OCI-LY7 (cell line): ENCODE measurements around the gene MOB3A. TPM values are rescaled to one million over a fixed set of nuclear protein-coding genes. Genes with fewer than 3 reads are reported as not detected.
"Not testable (repeated sequence)": the region's sequence is repeated elsewhere in the genome, so short reads cannot be mapped to it uniquely, and the experiment has no call there.

Experiments
- BruUV-seq: library from RNA; stranded (reverse); fragments of 400-500 nt; replicated peaks from 2 replicates; lab custom pipeline; 2021; lab: Mats Ljungman, UMichigan
- CTCF ChIA-PET: fragments of 300-600 bp; sonication (Branson Sonifier 250); formaldehyde crosslinking; loops from one replicate; lab custom pipeline; 2022; ENCODE audit warnings: antibody characterized with exemption; ENCODE audit not compliant: unreplicated experiment; lab: Charles Lee
- POLR2A ChIA-PET: fragments of 300-600 bp; sonication (Branson Sonifier 250); formaldehyde crosslinking; loops from one replicate; lab custom pipeline; 2022; ENCODE audit warnings: antibody characterized with exemption; lab: Charles Lee
- DNase-seq: peaks from one replicate; pipeline ENCODE4 v3.0.0-alpha.2; 2015; ENCODE audit warnings: low spot score
- H2AFZ ChIP-seq: fragments of 200-600 bp; sonication (generic), shearing (Covaris generic); 2 replicates; pipeline ENCODE4 v1.6.1; 2014; ENCODE audit warnings: mild to moderate bottlenecking, antibody characterized with exemption, low read length, moderate library complexity
- H3K27ac ChIP-seq: fragments of 200-600 bp; sonication (generic); 2 replicates; pipeline ENCODE4 v1.5.1; 2014; ENCODE audit warnings: mixed run types, low read depth, mild to moderate bottlenecking, moderate library complexity, low read length, inconsistent platforms; ENCODE audit not compliant: poor library complexity, severe bottlenecking
- H3K36me3 ChIP-seq: fragments of 200-600 bp; sonication (generic); 2 replicates; pipeline ENCODE4 v1.6.1; 2014; ENCODE audit warnings: mild to moderate bottlenecking, antibody characterized with exemption, low read length, moderate library complexity, mixed read lengths; ENCODE audit not compliant: insufficient read depth
- H3K4me1 ChIP-seq: fragments of 200-600 bp; sonication (generic); 2 replicates; pipeline ENCODE4 v1.5.1; 2014; ENCODE audit warnings: mild to moderate bottlenecking, low read length; ENCODE audit not compliant: insufficient read depth, poor library complexity, severe bottlenecking
- H3K4me2 ChIP-seq: fragments of 200-600 bp; sonication (generic); 2 replicates; pipeline ENCODE4 v1.6.1; 2014; ENCODE audit warnings: mild to moderate bottlenecking, low read length
- H3K4me3 ChIP-seq: fragments of 200-600 bp; sonication (generic); 2 replicates; pipeline ENCODE4 v1.5.1; 2014; ENCODE audit warnings: mild to moderate bottlenecking, low read depth, low read length; ENCODE audit not compliant: poor library complexity, severe bottlenecking
- H3K79me2 ChIP-seq: fragments of 200-600 bp; sonication (generic); 2 replicates; pipeline ENCODE4 v1.6.1; 2016; ENCODE audit warnings: low read depth, mild to moderate bottlenecking, low read length, moderate library complexity, mixed read lengths; ENCODE audit not compliant: insufficient read depth
- H3K9me2 ChIP-seq: fragments of 200-600 bp; sonication (generic); 2 replicates; pipeline ENCODE4 v1.6.1; 2016; ENCODE audit warnings: mild to moderate bottlenecking, low read length, mixed read lengths; ENCODE audit not compliant: insufficient read depth
- H3K9me3 ChIP-seq: fragments of 200-600 bp; sonication (generic); 2 replicates; pipeline ENCODE4 v1.6.1; 2014; ENCODE audit warnings: mild to moderate bottlenecking, mixed run types, low read length, mixed read lengths
- H4K20me1 ChIP-seq: fragments of 200-600 bp; sonication (generic); 2 replicates; pipeline ENCODE4 v1.6.1; 2014; ENCODE audit warnings: mild to moderate bottlenecking, antibody characterized with exemption, low read length, moderate library complexity, mixed read lengths; ENCODE audit not compliant: insufficient read depth
- CTCF ChIP-seq: fragments of 200-600 bp; sonication (generic); conservative IDR thresholded peaks from 2 replicates; pipeline ENCODE4 v1.5.1; 2014; ENCODE audit warnings: mild to moderate bottlenecking, antibody characterized with exemption, low read length, moderate library complexity, mixed read lengths
- EZH2phosphoT487 ChIP-seq: fragments of 200-600 bp; sonication (generic); IDR thresholded peaks from 2 replicates; pipeline ENCODE4 v1.6.1; 2018; ENCODE audit warnings: low read depth, borderline replicate concordance, mild to moderate bottlenecking, mixed run types, antibody characterized with exemption, low read length, moderate library complexity, mixed read lengths
- intact Hi-C: fragments of 100-400 bp; cut with micrococcal nuclease; formaldehyde crosslinking; loops from one replicate; pipeline ENCODE4 v1.10.0; 2022; ENCODE audit not compliant: unreplicated experiment
- total RNA-seq, 2 experiments: library from RNA; depleted of rRNA in 1 of 2; stranded (reverse); fragments of >200 nt in 1 of 2; shearing (Covaris generic) in 1 of 2; gene quantifications; 2 replicates each; pipeline ENCODE4 v1.2.3, GENCODE V29; 2014 to 2022

MOB3A gene
- total RNA-seq, 2 experiments from 2014 or later: 54.6 to 111 TPM

GRCh38 chr19:2129486-2129885 is 33.4 kb upstream of the MOB3A start:
- Histone ChIP-seq H3K36me3 (peaks cover 77% of the 10 kb centered on the region), H3K4me1 (no peaks in the 10 kb centered on the region)

DNA sequence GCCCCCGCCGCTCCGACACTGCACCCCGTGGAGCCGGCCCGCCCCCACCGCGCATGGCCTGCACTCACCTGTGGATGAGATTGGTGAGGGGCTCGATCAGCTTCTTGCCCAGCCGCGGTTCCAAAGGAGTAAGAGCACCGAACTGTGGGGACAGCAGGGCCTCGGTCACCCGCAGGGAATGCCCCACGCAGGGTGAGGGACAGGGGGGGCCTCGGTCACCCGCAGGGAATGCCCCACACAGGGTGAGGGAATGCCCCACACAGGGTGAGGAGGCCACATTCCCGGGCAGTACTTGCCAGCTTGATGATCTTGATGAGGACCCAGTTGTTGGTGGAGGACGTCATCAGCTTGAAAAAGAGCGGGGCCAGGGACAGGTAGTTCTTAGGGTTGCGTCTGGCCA is 32.9 kb upstream of the MOB3A start:
- BruUV-seq: no TSS peak
- no peak for DNase-seq
- Histone ChIP-seq H2AFZ (no peak overlapping the region), H3K79me2 (no peaks in the 10 kb centered on the region), H3K27ac (no peak overlapping the region), H3K9me2 (no peaks in the 10 kb centered on the region), H3K36me3 (peaks cover 79% of the 10 kb centered on the region), H3K4me2 (no peak overlapping the region), H3K9me3 (no peaks in the 10 kb centered on the region), H3K4me1 (no peaks in the 10 kb centered on the region), H4K20me1 (no peaks in the 10 kb centered on the region), H3K4me3 (no peak overlapping the region)
- ChIA-PET CTCF (no interaction called here), POLR2A (no interaction called here)
- no peak for TF ChIP-seq CTCF
- no peak for TF ChIP-seq EZH2phosphoT487
- intact Hi-C loops: no loop called here

More at GRCh38 chr19:2129486-2129885, 33.4 kb upstream of the MOB3A start:
- no peak for DNase-seq
- ChIA-PET POLR2A (no interaction called here), CTCF (no interaction called here)
- TF ChIP-seq EZH2phosphoT487 (no peak), CTCF (no peak)
- H3K27ac ChIP-seq: no peak overlapping the region
- H3K4me2 ChIP-seq: no peak overlapping the region
- H4K20me1 ChIP-seq: no peaks in the 10 kb centered on the region
- intact Hi-C loops: no loop called here
- H3K4me3 ChIP-seq: no peak overlapping the region
- H3K79me2 ChIP-seq: no peaks in the 10 kb centered on the region
- BruUV-seq: no TSS peak
- no peaks in the 10 kb centered on the region for H3K9me3 ChIP-seq
- H2AFZ ChIP-seq: no peak overlapping the region
- H3K9me2 ChIP-seq: no peaks in the 10 kb centered on the region

GRCh38 chr19:2128252-2128651 is 32.1 kb upstream of the MOB3A start:
- H2AFZ ChIP-seq, H4K20me1 ChIP-seq, H3K4me1 ChIP-seq, POLR2A ChIA-PET, CTCF ChIA-PET, intact Hi-C loops, DNase-seq, H3K4me3 ChIP-seq, H3K4me2 ChIP-seq, H3K9me2 ChIP-seq, H3K27ac ChIP-seq, H3K79me2 ChIP-seq, H3K9me3 ChIP-seq, BruUV-seq: not testable (repeated sequence)
- H3K36me3 ChIP-seq: peaks cover 80% of the 10 kb centered on the region
